Measurements from ENCODE around the gene FAM83D.

- TF ChIP-seq, protein P1, sequence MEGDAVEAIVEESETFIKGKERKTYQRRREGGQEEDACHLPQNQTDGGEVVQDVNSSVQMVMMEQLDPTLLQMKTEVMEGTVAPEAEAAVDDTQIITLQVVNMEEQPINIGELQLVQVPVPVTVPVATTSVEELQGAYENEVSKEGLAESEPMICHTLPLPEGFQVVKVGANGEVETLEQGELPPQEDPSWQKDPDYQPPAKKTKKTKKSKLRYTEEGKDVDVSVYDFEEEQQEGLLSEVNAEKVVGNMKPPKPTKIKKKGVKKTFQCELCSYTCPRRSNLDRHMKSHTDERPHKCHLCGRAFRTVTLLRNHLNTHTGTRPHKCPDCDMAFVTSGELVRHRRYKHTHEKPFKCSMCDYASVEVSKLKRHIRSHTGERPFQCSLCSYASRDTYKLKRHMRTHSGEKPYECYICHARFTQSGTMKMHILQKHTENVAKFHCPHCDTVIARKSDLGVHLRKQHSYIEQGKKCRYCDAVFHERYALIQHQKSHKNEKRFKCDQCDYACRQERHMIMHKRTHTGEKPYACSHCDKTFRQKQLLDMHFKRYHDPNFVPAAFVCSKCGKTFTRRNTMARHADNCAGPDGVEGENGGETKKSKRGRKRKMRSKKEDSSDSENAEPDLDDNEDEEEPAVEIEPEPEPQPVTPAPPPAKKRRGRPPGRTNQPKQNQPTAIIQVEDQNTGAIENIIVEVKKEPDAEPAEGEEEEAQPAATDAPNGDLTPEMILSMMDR (IDR thresholded peaks at IDR 0.05), result no peak
- no peak for TF ChIP-seq POLR2A (IDR thresholded peaks at IDR 0.05)
Measured at GRCh38 chr20:38957915-38958485, 31.8 kb downstream of the FAM83D start.
